Activated CD4-positive, alpha-beta T cell treated with anti-CD3 and anti-CD28 coated beads, Interleukin-2, Interleukin-4, amounts not matched to agents 100 ng/mL and 50 ng/mL, durations not matched to agents 16 hours and 8 hours (primary cell): ENCODE data around the gene SIM2.
A peak's percentile ranks its signal among the peaks of the same experiment; 100 is the strongest.

ENCODE experiments used
- DNase-seq: peaks from one replicate; pipeline ENCODE4 v3.0.0-alpha.2; 2020; ENCODE audit warnings: low spot score

Gene SIM2

GRCh38 chr21:36738489-36739126, 39.7 kb downstream of the SIM2 start:
- DNase-seq = no peak

- no peak for DNase-seq
Measured at GRCh38 chr21:36741506-36741905, 42.6 kb downstream of the SIM2 start.

- no peak for DNase-seq
Measured at GRCh38 chr21:36743008-36743407, 44.1 kb downstream of the SIM2 start.

- DNase-seq = no peak
Measured at GRCh38 chr21:36743446-36743845, 44.5 kb downstream of the SIM2 start.

- DNase-seq = no peak
Measured at GRCh38 chr21:36744190-36744559, 45.3 kb downstream of the SIM2 start.

- no peak for DNase-seq
Measured at GRCh38 chr21:36744560-36745231, 45.8 kb downstream of the SIM2 start.

- no peak for DNase-seq
Measured at GRCh38 chr21:36745459-36745858, 46.5 kb downstream of the SIM2 start.

GRCh38 chr21:36747041-36747814, 48.3 kb downstream of the SIM2 start:
- no peak for DNase-seq

GRCh38 chr21:36747815-36748383, 49.0 kb downstream of the SIM2 start:
- DNase-seq = peak; percentile 50

- no peak for DNase-seq
Measured at GRCh38 chr21:36749935-36750575, 51.1 kb downstream of the SIM2 start.

- no peak for DNase-seq
Measured at GRCh38 chr21:36750576-36750959, 51.7 kb downstream of the SIM2 start.

- no peak for DNase-seq
Measured at GRCh38 chr21:36751383-36751782, 52.5 kb downstream of the SIM2 start.

- no peak for DNase-seq
Measured at GRCh38 chr21:36753556-36753955, 54.6 kb downstream of the SIM2 start.

GRCh38 chr21:36754241-36754898, 55.5 kb downstream of the SIM2 start:
- DNase-seq = no peak

- DNase-seq = no peak
Measured at GRCh38 chr21:36756527-36756926, 57.6 kb downstream of the SIM2 start.

- DNase-seq = no peak
Measured at GRCh38 chr21:36757196-36757595, 58.3 kb downstream of the SIM2 start.

- no peak for DNase-seq
Measured at GRCh38 chr21:36759348-36760083, 60.6 kb downstream of the SIM2 start.

- no peak for DNase-seq
Measured at GRCh38 chr21:36761685-36762084, 62.8 kb downstream of the SIM2 start.

- DNase-seq = no peak
Measured at GRCh38 chr21:36762642-36763041, 63.7 kb downstream of the SIM2 start.

GRCh38 chr21:36763305-36763704, 64.4 kb downstream of the SIM2 start:
- no peak for DNase-seq

- DNase-seq = no peak
Measured at GRCh38 chr21:36765229-36765628, 66.3 kb downstream of the SIM2 start.
